Loucy (cell line): Measurements from ENCODE around the gene TOGARAM2.

ENCODE experiments used
- H2AFZ ChIP-seq: fragments of 200-600 bp; sonication (generic); 2 replicates; pipeline ENCODE4 v1.6.0; 2016; ENCODE audit warnings: antibody characterized with exemption, mild to moderate bottlenecking, low read length, moderate library complexity
- H3F3A ChIP-seq: fragments of 200-600 bp; 2 replicates; pipeline ENCODE4 v1.6.0; 2016; ENCODE audit warnings: antibody characterized with exemption, low read depth, mild to moderate bottlenecking
- H3K27me3 ChIP-seq: fragments of 200-600 bp; sonication (generic); 2 replicates; pipeline ENCODE4 v1.6.1; 2014; ENCODE audit warnings: low read length, mild to moderate bottlenecking; ENCODE audit not compliant: insufficient read depth, poor library complexity, severe bottlenecking
- H3K36me3 ChIP-seq: fragments of 200-600 bp; sonication (generic); 2 replicates; pipeline ENCODE4 v1.6.1; 2016; ENCODE audit warnings: low read length; ENCODE audit not compliant: insufficient read depth
- H3K4me1 ChIP-seq: fragments of 200-600 bp; sonication (generic); 2 replicates; pipeline ENCODE4 v1.5.1; 2014; ENCODE audit warnings: low read length, mild to moderate bottlenecking; ENCODE audit not compliant: insufficient read depth, poor library complexity, severe bottlenecking
- H3K4me2 ChIP-seq: fragments of 200-600 bp; sonication (generic); 2 replicates; pipeline ENCODE4 v1.6.0; 2014; ENCODE audit warnings: antibody characterized with exemption, low read length, low read depth, mild to moderate bottlenecking; ENCODE audit not compliant: poor library complexity, severe bottlenecking
- H3K4me3 ChIP-seq: fragments of 200-600 bp; sonication (generic); 2 replicates; pipeline ENCODE4 v1.5.1; 2014; ENCODE audit warnings: low read length, mild to moderate bottlenecking, mixed read lengths; ENCODE audit not compliant: poor library complexity, severe bottlenecking
- H3K79me2 ChIP-seq: fragments of 200-600 bp; sonication (generic); 2 replicates; pipeline ENCODE4 v1.6.1; 2014; ENCODE audit warnings: low read length; ENCODE audit not compliant: insufficient read depth
- H3K9ac ChIP-seq: fragments of 200-600 bp; sonication (generic); 2 replicates; pipeline ENCODE4 v1.6.0; 2014; ENCODE audit warnings: mild to moderate bottlenecking, low read depth, low read length, moderate library complexity; ENCODE audit not compliant: poor library complexity, severe bottlenecking
- H3K9me2 ChIP-seq: fragments of 200-600 bp; sonication (generic); replicated peaks from 2 replicates; pipeline ENCODE4 v1.6.1; 2016; ENCODE audit warnings: low read depth, low read length, mixed read lengths
- H3K9me3 ChIP-seq: fragments of 200-600 bp; sonication (generic); 2 replicates; pipeline ENCODE4 v1.6.1; 2014; ENCODE audit warnings: mild to moderate bottlenecking, antibody characterized with exemption, low read length, low read depth; ENCODE audit not compliant: insufficient read depth
- H4K20me1 ChIP-seq: fragments of 200-600 bp; sonication (generic); 2 replicates; pipeline ENCODE4 v1.6.0; 2014; ENCODE audit warnings: antibody characterized with exemption, low read length, mild to moderate bottlenecking; ENCODE audit not compliant: insufficient read depth, poor library complexity, severe bottlenecking
- EZH2phosphoT487 ChIP-seq: fragments of 200-600 bp; IDR thresholded peaks from 2 replicates; pipeline ENCODE4 v1.6.1; 2018; ENCODE audit warnings: antibody characterized with exemption, mild to moderate bottlenecking, moderate library complexity, borderline replicate concordance
- TF ChIP-seq, protein P1 (sequence below): fragments of 200-600 bp; sonication (generic); conservative IDR thresholded peaks from 2 replicates; pipeline ENCODE4 v1.5.1; 2014; ENCODE audit warnings: mild to moderate bottlenecking, antibody characterized with exemption, low read length

The TOGARAM2 gene

DNA sequence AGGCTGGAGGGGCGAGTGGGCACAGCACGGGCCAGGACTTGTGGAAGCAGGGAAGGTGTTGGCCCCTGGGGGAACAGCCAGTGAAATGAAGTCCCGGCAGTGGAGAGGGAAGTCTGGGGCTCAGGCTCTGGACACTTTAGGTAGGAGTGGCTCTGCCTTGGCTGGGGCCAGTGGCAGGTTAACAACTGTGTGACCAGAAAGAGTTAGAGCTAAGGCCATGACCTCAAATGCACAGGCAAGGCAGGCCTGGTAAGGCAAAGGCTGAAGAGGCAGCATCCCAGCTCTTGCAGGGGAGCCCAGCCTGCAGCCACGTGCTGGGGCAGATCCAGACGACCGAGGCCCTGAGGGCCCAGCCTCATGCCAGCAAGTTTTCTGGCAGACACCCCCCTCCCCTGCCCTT, 71.7 kb downstream of the TOGARAM2 start:
- H3F3A ChIP-seq = no peaks in the 10 kb centered on the region
- no peaks in the 10 kb centered on the region for H4K20me1 ChIP-seq
- no peak overlapping the region for H2AFZ ChIP-seq
- no peak overlapping the region for H3K9ac ChIP-seq
- no peaks in the 10 kb centered on the region for H3K79me2 ChIP-seq
- no peak overlapping the region for H3K4me2 ChIP-seq
- H3K9me2 ChIP-seq = no peaks in the 10 kb centered on the region
- no peaks in the 10 kb centered on the region for H3K9me3 ChIP-seq
- no peaks in the 10 kb centered on the region for H3K36me3 ChIP-seq
- TF ChIP-seq EZH2phosphoT487 = no peak
- TF ChIP-seq, protein P1, sequence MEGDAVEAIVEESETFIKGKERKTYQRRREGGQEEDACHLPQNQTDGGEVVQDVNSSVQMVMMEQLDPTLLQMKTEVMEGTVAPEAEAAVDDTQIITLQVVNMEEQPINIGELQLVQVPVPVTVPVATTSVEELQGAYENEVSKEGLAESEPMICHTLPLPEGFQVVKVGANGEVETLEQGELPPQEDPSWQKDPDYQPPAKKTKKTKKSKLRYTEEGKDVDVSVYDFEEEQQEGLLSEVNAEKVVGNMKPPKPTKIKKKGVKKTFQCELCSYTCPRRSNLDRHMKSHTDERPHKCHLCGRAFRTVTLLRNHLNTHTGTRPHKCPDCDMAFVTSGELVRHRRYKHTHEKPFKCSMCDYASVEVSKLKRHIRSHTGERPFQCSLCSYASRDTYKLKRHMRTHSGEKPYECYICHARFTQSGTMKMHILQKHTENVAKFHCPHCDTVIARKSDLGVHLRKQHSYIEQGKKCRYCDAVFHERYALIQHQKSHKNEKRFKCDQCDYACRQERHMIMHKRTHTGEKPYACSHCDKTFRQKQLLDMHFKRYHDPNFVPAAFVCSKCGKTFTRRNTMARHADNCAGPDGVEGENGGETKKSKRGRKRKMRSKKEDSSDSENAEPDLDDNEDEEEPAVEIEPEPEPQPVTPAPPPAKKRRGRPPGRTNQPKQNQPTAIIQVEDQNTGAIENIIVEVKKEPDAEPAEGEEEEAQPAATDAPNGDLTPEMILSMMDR = no peak
- H3K27me3 ChIP-seq = no peaks in the 10 kb centered on the region
- peaks cover 4% of the 10 kb centered on the region for H3K4me1 ChIP-seq
- H3K4me3 ChIP-seq = no peak overlapping the region

DNA sequence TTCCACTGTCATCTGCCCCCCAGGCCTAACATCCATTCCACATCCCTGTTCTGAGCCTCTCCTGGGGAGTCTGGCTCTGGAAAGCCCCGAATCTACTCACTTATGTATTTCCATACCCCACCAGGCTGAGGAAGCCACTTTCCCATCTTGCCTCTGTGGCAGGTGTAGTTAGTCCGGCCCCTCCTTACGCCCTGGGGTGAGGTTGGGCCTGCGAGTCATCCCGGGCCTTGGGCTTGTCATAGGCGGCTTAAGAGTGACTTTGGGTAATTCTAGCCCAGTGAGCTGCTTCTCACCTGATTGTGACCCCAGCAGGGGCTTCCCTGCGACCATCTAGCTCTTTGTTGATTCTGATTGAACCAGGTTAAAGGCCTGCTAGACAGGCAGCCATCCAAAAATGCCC, 72.1 kb downstream of the TOGARAM2 start:
- no peak for TF ChIP-seq EZH2phosphoT487
- H3K36me3 ChIP-seq = no peaks in the 10 kb centered on the region
- H4K20me1 ChIP-seq = no peaks in the 10 kb centered on the region
- no peaks in the 10 kb centered on the region for H3K9me3 ChIP-seq
- H3K79me2 ChIP-seq = no peaks in the 10 kb centered on the region
- no peak overlapping the region for H3K4me3 ChIP-seq
- no peak overlapping the region for H3K4me2 ChIP-seq
- H3K9ac ChIP-seq = no peak overlapping the region
- no peaks in the 10 kb centered on the region for H3F3A ChIP-seq
- H3K9me2 ChIP-seq = no peaks in the 10 kb centered on the region
- no peak overlapping the region for H2AFZ ChIP-seq
- H3K27me3 ChIP-seq = no peaks in the 10 kb centered on the region
- peaks cover 4% of the 10 kb centered on the region for H3K4me1 ChIP-seq

DNA sequence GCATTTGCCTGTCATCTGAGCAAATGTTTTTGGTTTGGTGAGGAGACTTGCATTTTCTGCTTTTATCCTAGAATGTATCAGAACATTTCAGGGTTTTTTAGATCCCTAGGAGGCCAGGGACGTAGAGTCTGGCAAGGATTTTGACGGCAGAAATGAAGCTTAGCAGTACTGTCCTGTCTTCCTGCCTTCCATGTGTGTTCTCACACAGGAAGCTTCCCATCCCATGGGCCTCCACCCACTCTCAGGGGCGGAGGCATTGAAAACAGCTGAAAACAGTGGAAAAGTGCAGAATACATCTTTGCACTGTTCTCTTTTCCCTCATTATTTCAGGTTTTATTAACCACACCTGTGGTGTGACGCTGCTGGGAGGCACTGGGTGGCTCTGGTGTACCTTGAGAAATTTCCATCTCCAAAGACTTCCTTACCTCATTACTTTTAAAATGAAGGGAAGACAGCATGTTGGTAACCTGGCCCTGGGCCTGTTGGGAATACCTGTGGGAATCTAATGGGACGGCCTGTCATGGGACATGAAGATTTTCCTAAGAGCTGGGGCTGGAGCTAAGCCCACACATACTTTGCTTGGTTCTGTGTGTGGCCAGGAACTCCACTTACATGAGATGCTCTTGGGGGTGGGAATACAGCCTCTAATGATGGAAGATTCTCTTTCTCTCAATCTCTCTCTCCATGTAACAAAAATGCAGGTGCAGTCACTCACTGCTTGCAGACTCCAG, 72.7 kb downstream of the TOGARAM2 start:
- no peaks in the 10 kb centered on the region for H4K20me1 ChIP-seq
- H3F3A ChIP-seq = no peaks in the 10 kb centered on the region
- H3K9me2 ChIP-seq = no peaks in the 10 kb centered on the region
- no peaks in the 10 kb centered on the region for H3K27me3 ChIP-seq
- no peaks in the 10 kb centered on the region for H3K36me3 ChIP-seq
- no peaks in the 10 kb centered on the region for H3K79me2 ChIP-seq
- H3K4me2 ChIP-seq = no peak overlapping the region
- no peak overlapping the region for H3K9ac ChIP-seq
- no peak overlapping the region for H2AFZ ChIP-seq
- no peak overlapping the region for H3K4me3 ChIP-seq
- H3K9me3 ChIP-seq = no peaks in the 10 kb centered on the region
- TF ChIP-seq, protein P1 = no peak
- no peak for TF ChIP-seq EZH2phosphoT487
- peaks cover 4% of the 10 kb centered on the region for H3K4me1 ChIP-seq

GRCh38 chr2:29054430-29054829, 73.3 kb downstream of the TOGARAM2 start:
- no peak overlapping the region for H3K4me3 ChIP-seq
- H3K79me2 ChIP-seq = no peaks in the 10 kb centered on the region
- H3K4me1 ChIP-seq = peaks cover 4% of the 10 kb centered on the region
- H2AFZ ChIP-seq = no peak overlapping the region
- no peak overlapping the region for H3K4me2 ChIP-seq
- H3K27me3 ChIP-seq = no peaks in the 10 kb centered on the region
- no peaks in the 10 kb centered on the region for H3F3A ChIP-seq
- no peak overlapping the region for H3K9ac ChIP-seq
- no peaks in the 10 kb centered on the region for H3K9me3 ChIP-seq
- H4K20me1 ChIP-seq = no peaks in the 10 kb centered on the region
- TF ChIP-seq, protein P1 = no peak
- no peak for TF ChIP-seq EZH2phosphoT487
- no peaks in the 10 kb centered on the region for H3K9me2 ChIP-seq
- H3K36me3 ChIP-seq = no peaks in the 10 kb centered on the region
